Activated CD8-positive, alpha-beta memory T cell treated with anti-CD3 and anti-CD28 coated beads, Interleukin-2, amount 50 U/mL, for 48 hours (primary cell): Measurements from ENCODE around the gene OTUB1.
"Not testable (repeated sequence)": the region's sequence is repeated elsewhere in the genome, so short reads cannot be mapped to it uniquely, and the experiment has no call there.

ENCODE experiments used
- DNase-seq: peaks from one replicate; pipeline ENCODE4 v3.0.0-alpha.2; 2020

The OTUB1 gene, protein sequence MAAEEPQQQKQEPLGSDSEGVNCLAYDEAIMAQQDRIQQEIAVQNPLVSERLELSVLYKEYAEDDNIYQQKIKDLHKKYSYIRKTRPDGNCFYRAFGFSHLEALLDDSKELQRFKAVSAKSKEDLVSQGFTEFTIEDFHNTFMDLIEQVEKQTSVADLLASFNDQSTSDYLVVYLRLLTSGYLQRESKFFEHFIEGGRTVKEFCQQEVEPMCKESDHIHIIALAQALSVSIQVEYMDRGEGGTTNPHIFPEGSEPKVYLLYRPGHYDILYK

DNA sequence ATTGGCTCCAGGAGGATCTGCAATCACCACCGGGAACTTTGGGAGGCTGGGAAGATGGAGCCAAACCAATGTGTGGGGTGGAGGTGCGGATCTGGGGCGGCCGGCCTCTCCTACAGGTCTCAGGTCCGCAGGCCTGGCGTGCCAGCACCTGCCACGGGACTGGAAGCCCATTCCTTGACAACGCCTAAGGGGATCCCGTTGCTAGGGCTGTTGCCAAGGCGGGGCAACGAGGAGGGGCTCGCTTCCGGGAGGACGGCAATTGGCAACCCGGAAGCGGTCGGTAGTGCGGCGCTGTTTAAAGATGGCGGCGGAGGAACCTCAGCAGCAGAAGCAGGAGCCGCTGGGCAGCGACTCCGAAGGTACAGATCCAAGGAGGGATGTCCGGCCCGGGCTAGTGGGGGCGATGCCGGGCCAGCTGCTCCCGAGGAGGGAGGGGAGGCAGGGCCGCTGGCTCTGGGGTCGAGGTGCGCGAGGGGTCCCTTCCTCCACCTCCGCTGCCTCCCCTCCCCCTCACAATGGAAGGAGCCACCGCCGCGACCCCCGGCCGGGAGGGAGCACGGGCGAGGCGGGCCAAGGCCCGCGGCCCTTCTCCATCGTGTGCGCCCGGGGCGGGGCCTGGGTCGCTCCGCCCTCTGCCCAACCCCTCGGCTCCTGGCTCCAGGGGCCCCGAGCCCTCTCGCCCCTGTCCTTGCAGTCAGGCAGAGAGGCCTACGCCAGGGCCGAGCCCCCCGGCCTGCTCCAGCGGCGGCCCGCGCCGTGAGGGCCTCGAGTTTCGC lies at the start of gene OTUB1:
OTUB1 (plus strand) TSS at position 283 of the 776 bp plus-strand sequence; CDS start at position 302, 19 bp downstream.
- DNase-seq = peak; percentile 91

DNA sequence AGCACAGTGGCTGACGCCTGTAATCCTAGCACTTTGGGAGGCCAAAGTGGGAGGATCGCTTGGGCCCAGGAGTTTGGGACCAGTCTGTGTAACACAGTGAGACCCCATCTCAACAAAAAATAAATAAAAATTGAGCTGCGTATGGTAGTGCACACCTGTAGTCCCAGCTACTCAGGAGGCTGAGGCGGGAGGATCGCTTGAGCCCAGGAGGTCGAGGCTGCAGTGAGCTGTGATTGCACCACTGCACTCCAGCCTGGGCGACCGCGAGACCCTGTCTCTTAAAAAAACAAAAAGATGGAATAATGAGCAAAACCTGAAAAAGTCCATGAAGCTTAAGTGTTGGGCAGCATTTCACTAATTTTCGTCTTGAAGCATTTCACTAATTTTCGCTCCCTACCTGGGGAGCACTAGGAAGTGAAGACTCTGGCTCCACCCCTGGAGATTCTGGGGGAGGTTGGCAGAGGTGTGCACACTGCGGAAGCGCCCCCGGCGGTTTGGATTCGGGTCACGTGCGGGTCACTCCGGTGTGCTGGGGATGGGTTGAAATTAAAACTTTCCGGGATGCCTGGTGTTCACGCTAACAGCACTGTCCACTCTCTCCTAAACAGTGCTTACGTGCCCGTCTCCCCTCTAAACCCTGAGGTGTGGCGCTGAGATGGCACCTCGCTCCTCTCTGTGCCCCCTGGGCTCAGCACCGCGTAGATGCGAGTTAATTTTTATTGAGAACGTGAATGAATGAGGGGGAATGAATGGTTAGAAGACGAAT lies 48.3 kb upstream of the OTUB1 start:
- DNase-seq = peak; percentile 72

DNA sequence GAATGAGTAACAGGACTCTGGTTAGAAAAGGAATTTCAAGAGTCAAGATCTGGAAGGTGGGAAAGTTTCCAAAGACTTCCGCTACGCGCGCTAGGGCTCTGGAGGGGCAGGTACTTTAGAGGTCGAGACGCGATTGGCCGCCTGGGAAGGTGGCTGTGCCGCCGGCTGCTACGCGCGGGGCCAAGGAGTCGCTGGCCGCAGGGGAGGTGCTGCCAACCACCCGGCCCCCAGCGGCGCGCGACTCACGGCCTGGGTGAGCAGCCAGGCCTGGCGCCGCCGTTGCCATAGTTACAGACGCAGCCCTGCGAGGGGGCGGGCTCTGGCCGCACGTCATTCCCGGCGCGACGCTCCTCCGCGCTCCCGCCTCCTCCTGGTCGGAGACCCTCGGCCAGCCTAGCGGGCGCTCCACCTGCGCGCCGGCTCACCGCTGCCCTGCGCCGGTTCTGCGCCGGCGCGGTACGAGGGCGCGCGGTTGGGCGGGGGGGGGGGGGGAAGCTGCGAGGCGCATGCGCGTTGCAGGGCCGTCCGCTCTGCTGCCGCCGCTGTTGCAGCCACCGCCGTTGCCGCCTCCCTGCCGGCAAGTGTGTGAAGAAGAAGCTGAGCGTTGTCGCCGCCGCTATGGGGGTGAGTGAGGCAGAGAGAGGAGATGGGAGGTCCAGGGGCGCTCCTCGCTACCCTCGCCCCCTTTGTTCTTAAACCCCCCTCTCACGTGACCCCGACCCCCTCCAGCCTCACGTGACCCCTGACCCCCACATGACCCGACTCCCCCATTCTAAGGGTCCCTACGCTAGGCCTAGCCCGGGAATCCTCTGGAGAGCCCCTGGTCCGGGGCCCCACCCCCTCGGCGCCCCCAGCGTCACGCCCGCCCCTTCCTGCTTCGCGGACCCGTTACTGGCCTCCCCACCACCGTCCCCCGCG lies 47.5 kb upstream of the OTUB1 start, which contains the start of gene NAA40:
NAA40 (plus strand) TSS at position 524 of the 918 bp plus-strand sequence; CDS start at position 619, 95 bp downstream.
- peak; percentile 97 for DNase-seq

DNA sequence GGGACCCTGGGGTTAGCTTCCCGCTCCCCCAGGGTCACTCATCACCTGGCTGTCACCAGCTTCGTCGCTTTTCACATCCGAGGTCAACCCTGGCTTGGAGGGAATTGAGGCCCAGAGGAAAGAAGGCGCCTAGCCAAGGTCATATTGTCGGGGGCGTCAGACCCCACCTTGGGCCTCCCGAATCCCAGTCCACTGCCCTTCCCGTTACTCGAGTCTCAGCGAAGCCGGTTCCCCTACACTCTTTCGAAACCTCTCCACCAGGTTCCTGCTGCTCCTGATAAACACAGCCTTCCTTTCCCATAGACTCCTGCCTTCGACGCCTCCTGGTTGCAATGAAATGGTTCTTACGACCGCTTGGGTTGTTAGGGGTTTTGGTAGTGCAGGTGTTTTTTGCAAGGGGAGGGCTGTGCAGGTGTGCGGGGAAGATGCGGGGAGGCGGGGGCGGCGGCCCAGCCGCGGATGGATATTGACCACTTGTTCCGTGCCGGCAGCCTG lies 46.8 kb upstream of the OTUB1 start:
- DNase-seq = no peak

DNA sequence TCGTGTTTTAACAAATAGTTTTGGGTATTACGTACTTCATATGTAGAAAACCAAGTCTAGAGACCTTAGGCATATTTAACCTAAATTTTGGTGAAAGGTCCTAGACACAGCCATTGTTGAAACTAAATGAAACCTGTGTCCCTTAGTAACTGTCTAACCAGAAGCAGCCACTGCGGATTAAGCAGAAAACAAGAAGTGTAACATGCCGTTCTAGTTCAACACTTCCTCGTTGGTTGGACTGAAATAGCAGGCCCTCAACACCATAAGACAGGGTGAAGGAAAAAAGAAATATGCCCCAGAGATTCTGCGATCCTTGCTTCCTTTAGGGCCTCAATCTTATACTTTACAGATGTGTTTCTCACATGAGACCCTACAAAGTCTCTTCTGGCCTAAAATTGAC lies 45.5 kb upstream of the OTUB1 start:
- DNase-seq = no peak

DNA sequence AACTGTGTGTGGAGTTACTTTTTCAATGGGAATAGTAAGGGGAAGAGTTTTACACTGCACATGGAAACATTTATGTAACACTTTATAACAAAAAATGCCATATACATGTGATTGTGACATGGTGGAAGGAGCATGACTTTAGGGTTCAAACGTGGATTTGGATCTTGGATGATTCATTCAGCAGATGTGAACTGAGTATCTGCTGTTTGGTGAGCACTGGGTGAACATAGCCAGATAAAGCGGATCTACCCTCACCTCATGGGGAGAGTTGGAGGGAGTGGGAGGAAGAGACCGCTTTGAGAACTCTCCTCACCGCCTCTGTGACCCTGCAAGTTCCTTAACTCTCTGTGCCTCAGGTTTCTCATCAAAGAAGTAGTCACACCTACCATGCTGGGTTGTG lies 44.3 kb upstream of the OTUB1 start:
- DNase-seq = no peak

DNA sequence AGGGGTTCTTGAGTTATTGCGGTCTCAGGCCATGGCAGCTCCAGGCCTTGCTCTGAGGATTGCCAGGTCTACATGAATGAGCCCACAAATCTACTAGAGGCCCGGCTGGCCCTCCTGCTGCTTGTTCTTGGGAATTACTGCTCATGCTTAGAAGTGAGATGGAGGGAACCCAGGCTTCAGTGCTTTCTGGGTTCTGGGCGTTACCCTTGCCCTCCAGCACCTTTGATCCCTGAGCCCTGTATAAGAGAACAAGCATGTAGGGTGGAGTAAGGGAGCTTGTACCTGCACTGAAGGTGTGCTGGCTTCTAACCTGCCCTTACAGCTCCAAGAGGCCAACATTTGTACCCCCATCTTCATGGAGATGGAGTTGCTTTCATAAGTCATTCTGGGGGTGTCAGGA lies 43.4 kb upstream of the OTUB1 start:
- no peak for DNase-seq

DNA sequence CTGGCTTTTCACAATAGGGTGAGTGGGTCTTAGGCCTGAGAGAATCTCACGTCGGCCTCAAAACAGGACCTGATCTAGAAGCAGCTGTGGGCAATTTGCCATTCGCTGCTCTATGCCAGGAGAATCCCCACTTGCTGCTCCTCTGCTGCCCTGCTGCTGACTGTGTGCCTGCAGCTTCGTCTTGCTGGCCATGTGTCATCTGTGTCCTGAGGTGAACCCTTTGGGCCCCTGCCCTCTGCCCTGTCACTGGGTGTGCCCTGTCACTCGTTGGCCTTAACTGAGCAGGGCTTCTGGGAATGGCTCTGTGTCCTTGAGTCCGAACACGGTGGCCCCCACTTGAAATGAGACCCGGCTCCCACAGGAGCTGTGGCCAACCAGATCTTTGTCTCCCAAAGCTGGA lies 41.3 kb upstream of the OTUB1 start:
- no peak for DNase-seq

DNA sequence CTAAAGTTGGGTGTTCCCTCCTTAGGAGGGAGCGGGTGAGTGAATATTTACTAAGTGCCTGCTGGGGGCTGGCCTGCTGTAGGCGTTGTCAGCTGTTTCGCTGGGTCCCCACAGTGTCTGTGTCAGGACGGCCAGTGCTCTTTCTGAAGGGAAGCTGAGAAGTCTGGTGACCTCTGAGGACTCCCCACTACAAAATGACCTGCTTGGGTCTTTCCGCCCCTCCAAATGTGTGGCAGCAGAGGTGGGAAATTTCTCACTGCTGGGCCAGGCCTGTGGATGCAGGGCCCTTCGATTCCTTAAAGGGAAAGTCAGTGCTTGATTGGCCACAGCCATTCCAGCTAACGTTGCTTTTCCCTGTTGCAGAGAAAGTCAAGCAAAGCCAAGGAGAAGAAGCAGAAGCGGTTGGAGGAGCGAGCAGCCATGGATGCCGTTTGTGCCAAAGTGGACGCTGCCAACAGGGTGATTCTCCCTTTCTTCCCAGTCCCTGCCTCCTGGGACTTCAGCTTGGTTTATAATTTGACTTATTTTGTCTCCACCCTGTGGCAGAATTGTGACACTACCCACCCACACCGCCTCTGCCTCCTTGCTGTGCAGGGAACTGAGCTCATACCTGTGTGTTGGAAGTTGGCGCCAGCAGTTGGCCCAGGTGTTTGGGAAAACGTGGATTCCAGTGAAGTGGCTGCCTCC lies 40.6 kb upstream of the OTUB1 start:
- DNase-seq = no peak

DNA sequence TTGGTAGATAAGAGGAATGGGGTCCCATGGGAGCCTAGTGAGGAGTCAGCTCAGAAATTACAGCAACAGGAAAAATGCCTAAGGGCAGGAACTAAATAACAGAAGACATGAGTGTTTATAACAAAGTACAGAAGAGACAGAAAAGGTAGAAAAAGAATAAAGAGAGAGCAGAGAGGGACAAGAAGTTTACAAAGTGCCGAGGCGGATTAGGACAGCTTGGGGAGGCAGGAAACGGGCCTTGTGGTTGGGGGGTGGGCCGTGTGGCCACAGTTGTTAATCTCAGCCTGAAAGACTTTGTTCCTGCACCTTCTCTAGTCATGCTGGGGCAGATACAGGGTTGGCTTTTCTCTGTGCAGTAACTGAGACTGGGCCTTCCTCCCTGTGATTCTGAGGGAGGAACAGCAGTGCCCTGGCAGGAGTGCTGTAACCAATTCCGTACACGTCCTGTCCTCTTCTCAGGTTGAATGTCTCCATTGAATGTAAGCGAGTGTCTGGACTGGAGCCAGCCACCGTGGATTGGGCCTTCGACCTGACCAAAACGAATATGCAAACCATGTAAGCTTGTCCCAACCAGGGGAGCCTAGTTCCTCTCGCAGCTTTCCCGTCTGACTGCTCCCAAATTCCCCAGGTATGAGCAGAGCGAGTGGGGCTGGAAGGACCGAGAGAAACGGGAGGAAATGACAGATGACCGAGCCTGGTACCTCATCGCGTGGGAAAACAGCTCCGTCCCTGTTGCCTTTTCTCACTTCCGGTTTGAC lies 34.3 kb upstream of the OTUB1 start:
- DNase-seq = no peak

DNA sequence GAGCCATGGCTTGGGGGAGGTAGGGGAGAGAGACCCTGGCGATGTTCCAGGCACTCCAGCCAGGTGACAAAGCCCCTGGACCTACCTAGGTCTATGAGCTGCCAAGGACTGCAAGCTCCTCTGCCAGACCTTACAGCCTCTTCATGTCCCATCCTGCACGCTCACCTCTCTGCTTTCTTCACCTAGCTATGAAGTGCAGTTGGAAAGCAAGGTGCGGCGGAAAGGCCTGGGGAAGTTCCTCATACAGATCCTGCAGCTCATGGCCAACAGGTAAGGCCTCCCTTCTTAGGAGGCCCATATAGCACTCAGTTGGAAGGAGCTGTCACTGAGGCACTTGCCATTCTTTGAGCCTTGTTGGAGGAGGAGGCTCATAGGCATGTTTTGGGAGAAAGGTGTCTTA lies 33.7 kb upstream of the OTUB1 start:
- DNase-seq = no peak

DNA sequence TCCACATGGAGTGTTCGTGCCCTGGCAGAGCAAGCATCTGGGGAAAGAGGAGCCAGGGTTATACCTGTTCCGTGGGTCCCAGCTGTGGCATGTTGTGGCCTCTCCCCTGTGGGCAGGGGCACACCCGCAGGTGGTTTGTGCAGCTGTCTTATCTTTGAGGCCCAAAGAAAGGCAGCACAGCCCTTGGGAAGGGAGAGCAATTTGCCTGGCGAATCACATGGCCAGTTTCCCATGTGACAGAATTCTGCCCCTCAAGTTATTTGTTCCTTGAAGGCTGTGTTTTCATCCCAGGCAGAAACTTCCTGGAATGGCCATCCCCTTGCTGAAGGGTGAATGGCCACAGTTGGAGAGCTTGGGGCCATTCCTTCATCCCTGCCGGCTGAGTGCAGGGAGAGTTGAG lies 28.2 kb upstream of the OTUB1 start:
- no peak for DNase-seq

DNA sequence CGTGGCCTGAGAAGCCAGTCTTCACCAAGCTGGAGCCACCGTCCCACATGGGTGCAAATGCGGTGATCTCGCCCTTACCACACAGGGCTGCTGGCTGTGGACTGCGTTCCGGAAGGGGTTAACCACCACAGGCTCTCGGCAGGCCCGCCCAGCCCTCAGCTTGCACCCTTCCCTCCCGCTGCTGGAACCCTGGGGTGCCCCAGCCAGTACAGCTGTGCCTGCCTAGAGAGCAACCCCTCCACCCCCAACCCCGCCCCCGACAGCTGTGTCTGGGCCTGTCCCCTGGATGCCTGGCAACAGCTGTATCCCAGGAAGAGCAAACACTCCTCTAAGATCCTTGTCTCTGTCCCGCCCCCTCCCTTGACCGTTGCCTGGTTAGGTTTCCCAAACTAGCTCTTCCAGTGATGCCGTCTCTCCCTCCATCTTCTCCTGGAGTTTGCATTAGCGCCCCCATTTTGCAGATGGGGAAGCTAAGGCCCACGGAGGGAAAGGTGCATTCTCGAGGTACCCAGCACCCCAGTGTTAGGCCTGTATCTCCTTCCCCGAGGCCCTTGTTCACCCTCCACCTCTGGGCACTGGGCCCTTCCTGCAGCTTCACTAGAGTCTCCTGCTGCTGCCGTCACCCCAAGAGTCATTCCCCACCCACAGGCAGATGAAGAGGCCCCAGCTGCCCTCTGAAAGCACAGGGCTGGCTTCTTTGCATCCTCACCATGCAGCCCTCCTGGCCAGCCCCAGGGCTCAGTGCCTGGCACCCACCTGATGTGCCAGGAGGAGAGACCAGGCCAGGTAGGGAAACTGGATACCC lies 24.4 kb upstream of the OTUB1 start:
- DNase-seq = no peak

DNA sequence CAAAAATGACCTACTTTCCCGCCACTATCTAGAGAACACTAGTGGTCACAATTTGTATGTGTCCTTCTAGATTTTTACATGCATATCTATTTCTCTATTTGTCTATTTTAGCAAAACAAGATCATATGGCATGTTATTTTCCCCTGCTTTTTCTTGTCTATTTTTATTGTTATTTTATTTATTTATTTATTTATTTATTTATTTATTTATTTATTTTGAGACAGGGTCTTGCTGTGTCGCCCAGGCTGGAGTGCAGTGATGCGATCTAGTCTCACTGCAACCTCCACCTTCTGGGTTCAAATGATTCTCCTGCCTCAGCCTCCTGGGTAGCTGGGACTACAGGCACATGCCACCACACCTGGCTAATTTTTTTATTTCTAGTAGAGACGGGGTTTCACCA lies 22.3 kb upstream of the OTUB1 start:
- DNase-seq = not testable (repeated sequence)

DNA sequence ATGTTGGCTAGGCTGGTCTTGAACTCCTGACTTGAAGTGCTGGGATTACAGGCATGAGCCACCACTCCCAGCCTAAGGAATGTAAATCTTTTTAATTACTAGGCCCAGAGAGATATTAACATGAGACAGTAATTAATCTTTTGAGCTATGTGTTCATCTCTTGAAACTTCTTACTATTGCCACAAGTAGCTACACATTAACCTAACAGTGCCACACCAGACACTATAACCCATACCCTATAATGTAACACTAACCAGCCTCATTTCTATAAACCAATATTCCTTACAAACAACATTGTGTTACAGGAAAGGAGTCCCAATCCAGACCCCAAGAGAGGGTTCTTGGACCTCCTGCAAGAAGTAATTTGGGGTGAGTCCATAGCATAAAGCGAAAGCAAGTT lies 19.8 kb upstream of the OTUB1 start:
- DNase-seq = no peak

DNA sequence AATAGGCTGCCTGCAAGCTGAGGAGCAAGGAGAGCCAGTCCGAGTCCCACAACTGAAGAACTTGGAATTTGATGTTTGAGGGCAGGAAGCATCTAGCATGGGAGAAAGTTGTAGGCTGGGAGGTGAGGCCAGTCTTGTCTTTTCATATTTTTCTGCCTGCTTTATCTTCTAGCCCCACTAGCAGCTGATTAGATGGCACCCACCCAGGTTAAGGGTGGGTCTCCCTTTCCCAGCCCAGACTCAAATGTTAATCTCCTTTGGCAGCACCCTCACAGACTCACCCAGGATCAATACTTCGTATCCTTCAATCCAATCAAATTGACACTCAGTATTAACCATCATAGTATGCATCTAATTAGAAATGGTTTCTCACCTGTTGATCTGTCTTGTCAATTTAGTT lies 16.8 kb upstream of the OTUB1 start:
- DNase-seq = no peak

DNA sequence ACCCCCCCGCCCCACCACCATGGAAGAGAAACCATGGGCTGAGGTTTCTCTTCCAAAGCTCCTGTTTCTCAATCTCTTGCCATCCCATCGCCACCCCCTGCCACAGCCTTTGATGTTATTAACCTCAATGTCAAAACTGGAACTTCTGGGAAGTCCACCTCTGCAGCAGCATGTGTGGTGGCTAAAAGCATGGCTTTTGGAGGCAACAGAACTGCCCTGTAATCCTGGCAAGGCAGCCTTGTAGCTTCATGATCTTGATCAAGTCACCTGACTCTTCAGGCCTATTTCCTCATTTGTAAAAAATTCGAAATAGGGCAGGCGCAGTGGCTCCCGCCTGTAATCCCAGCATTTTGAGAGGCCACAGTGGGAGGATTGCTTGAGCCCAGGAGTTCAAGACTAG lies 15.3 kb upstream of the OTUB1 start:
- DNase-seq = no peak

DNA sequence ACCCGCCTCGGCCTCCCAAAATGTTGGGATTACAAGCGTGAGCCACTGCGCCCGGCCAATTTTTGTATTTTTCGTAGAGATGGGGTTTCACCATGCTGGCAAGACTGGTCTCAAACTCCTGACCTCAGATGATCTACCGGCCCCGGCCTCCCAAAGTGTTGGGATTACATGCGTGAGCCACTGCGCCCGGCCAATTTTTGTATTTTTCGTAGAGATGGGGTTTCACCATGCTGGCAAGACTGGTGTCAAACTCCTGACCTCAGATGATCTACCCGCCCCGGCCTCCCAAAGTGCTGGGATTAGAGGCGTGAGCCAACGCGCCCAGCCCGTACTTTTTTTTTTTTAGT lies 12.4 kb upstream of the OTUB1 start:
- DNase-seq = not testable (repeated sequence)

DNA sequence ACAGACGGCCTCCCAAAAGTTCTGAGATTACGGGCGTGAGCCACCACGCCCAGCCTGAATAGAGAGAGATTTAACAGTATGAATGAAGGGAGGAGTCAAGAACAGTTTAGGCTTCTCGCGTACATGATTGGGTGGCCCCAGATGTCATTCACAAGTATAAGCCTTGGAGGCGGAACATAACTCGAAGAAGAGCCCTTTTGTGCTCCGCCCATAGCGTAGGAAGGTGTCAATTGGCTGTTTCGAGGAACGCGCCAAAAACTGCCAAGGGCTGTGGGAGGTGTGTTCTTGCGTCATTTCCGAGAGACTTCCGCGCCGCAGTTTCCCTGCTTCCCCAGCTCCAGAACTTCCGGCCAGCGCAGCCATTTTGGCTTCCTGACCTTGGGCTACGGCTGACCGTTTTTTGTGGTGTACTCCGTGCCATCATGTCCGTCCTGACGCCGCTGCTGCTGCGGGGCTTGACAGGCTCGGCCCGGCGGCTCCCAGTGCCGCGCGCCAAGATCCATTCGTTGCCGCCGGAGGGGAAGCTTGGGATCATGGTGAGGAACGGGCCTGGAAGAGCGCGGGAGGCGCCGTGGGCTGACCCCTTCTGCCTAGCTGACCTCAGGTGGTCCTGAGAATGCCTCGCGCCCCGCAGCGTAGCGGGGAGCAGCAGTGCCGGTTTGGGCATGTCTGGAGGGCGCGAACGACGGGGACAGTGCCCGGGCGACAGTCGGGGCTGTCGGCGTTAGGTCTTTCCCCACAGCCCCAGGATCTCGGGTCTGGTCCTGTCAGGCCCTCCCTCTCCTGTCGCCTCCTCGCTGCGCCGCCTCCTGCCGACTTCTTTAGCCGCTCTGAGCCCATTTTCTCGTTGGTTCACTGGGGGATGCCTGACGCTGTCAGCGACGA lies 11.7 kb upstream of the OTUB1 start, which contains the start of gene COX8A:
COX8A (plus strand) TSS at position 362 of the 885 bp plus-strand sequence; CDS start at position 423, 61 bp downstream.
- DNase-seq = peak; percentile 93
